GF-D8 (cell line): ENCODE results near the gene CCDC3.
"Not testable (repeated sequence)": the region's sequence is repeated elsewhere in the genome, so short reads cannot be mapped to it uniquely, and the experiment has no call there.

Experiments
- DNase-seq: peaks from one replicate; lab custom pipeline; 2025; lab: John Stamatoyannopoulos, UW

The CCDC3 gene

GRCh38 chr10:13001041-13001886, at the start of gene CCDC3:
CCDC3 (minus strand) TSS chr10:13001713; CDS start chr10:13001570, 143 bp downstream.
- no peak for DNase-seq

DNA sequence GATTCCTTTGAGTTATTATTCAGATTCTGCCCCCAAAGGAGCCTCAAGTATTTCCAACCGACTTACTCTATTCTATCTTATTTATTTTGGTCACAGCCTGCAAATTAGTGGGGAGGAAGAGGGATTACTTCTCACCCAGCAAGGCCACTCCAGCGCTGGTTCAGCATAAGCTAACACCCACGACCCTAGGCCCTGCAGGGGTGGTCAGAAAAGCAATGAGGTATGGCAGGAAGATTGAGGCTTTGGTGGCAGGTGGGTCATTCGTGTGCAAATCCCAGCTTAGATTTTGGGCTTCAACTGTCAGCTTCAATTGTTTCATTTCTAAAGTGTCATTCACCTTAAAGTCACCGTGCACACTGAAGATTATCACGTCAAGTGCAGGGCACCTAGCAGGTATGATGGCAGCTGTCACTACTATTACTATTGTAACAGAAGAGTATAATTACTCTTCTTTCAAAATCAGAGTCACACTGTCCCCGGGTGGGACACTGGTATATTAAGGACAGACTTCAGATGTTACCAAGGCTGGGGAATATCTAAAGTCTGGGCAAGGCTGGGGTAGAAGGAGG, 49.7 kb upstream of the CCDC3 start:
- no peak for DNase-seq

GRCh38 chr10:13049774-13050420, 48.4 kb upstream of the CCDC3 start:
- no peak for DNase-seq

DNA sequence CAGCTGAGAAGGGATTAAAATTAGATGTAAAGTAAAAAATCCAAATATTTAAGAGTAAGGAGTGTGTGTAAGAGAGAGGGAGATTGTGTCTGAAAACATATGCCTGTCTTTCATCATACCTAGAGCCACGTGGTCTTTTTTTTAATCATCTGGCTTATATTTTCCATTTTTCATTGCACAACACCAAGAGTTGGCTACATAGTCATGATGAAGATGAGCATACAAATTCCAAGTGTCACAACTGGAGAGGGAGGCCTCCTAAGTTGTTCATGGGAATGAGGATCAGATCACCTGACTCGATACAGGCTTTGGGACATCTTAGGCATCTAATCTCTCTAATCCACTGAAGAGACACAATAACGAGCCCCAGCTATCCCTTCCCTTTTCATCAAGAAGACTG, 47.2 kb upstream of the CCDC3 start:
- DNase-seq = no peak

GRCh38 chr10:13047529-13048206, 46.2 kb upstream of the CCDC3 start:
- no peak for DNase-seq

DNA sequence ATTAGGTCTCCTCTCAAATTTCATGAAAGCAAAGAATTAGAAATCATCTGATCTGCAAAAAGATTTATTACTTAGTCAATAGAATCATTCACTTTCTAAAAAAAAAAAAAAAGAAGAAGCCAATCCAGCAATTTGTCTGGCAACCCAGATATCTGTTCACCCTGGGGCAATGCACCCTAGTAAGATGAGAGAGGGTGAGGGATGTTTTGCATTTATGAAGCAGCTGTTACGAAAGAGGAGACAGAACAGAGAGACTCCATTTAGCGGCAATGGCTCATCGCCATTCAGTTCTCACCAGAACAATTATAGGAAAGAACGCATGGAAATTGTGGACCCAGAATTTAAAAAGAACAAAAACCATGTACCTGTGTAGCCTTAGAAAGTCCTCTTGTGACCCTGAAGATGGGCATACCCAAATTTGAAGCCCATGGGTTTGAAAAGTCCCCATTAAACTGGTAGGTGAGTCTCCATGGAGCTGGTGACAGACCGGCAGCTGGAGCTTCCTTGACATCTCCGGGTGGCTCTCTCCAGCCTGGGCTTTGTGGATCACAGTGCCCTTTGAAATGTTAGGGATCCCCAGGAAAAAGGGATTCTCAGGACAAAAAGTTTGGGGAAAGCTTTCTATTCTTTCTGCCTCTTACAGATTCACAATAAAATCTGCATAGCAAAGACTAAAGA, 45.5 kb upstream of the CCDC3 start:
- no peak for DNase-seq

DNA sequence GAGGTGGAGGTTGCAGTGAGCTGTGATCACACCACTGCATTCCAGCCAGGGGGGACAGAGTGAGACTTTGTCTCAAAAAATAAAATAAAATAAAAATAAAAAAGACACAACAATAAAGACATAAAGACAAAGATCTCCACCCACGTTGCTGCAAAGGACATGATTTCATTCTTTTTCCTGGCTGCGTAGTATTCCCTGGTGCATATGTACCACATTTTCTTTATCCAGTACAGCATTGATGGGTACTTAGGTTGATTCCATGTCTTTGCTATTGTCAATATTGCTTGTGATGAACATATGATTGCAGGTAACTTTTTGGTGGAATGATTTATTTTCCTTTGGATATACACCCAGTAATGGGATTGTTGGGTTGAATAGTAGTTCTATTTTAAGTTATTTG, 42.0 kb upstream of the CCDC3 start:
- no peak for DNase-seq

DNA sequence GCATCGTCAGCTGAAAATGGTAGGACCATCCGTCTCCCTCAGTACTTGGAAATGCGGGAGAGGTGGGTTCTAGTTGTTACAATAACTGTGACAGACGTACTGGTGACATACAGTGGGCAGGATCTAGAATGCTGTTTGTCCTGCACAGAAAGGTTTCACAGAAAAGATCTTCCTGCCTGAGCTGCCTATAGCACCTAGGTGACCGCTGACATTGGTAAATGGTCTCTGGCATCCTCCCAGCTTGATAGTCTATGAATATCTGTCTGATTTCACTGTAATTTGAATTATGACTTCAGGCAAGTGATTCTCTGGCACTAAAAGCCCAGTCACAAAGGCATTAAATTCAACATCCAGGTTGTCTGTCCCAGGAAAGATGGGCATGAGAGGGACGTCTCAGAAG, 38.2 kb upstream of the CCDC3 start:
- DNase-seq = no peak

DNA sequence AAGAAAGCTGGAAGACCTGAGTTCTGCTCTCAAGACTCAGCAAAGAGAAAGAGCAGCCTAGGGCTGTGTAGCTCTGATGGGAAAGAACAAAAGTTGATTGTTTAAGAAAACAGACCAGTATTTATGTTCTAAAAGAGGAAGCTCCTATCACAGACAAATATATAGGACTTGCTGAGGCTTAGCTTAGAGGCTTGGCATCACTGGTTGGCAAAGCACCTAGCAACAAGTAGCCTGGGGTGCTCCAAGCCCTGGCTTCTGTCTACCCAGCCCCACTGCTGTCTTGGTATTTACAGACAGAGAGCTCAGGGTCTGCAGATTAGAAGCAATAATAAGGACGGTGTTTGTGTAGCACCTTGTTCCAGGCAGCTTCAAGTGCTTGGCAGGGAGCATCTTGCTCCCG, 36.9 kb upstream of the CCDC3 start:
- no peak for DNase-seq

DNA sequence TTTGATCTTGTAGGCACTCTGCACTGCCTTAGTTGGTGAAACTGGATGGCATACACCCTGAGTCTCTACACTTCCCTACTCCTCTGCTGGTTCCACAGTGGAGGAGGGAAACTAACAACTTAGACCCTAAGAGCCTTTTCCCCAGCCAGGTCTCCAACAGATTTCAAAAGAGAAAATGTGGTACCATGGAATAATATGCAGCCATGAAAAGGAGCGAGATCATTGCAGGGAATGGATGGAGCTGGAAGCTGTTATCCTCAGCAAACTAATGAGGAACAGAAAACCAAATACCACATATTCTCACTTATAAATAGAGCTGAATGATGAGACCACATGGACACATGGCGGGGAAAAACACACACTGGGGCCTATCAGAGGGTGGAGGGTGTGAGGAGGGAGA, 36.3 kb upstream of the CCDC3 start:
- DNase-seq = no peak

DNA sequence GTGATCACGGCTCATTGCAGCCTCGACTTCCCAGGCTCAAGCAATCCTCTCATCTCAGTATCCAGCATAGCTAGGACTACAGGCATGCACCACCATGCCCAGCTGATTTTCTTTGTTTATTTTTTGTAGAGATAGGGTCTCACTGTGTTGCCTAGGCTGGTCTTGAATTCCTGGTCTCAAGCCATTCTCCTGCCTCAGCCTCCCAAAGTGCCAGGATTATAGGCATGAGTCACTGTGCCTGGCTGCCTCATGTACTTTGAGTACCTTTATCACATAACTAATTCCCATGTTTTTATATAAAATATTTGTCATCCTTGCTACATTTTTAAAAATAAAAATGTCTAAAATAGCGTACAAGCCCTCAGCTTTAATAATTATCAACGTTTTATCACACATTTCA, 35.3 kb upstream of the CCDC3 start:
- DNase-seq = no peak

DNA sequence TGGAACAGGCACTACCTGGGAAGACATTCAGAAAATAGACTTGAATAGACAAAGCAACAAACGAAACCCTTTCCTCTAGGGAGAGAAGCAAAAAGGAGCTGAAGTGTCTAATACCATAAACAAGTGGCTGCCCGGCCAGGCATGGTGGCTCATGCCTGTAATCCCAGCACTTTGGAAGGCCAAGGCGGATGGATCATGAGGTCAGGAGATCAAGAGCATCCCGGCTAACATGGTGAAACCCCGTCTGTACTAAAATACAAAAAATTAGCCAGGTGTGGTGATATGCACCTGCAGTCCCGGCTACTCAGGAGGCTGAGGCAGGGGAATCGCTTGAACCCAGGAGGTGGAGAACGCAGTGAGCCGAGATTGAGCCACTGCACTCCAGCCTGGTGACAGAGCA, 34.2 kb upstream of the CCDC3 start:
- not testable (repeated sequence) for DNase-seq

DNA sequence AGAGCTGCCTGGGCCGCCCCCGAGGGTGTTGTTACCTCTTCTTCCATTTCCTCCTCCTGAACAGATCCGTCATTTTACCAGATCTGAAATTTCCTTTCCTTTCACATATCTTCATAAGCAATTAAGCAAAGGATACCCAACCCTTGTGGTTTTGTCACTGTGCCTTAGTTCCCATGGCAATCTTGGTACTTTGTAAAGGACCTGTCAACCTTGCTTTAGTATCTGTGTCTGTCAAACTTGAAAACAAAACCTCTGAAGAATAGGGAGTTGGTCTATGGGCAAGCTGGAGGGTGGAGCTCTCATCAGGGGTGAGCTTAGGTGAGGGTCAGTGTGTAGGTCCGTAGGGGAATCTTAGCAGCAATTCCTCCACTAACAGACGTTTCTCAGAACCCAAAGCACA, 25.4 kb upstream of the CCDC3 start:
- DNase-seq = no peak

DNA sequence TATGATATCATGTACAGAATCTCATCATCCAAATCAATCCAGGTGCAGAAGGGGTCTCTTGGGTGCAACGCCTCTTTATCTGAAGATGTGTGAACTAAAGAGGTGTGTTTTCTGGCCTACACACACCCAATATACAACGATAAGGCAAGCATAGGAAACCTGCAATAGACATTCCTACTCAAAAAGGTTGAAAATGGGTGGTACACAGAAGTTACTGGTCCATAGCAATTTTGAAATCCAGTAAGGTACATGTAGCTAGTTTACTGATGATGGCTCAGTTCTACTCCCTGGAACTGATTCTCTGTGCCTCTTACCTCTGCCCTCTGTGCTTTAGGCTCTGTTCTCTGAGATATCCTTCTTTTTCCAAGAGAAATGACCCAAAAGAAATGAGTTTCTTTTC, 22.2 kb upstream of the CCDC3 start:
- no peak for DNase-seq

DNA sequence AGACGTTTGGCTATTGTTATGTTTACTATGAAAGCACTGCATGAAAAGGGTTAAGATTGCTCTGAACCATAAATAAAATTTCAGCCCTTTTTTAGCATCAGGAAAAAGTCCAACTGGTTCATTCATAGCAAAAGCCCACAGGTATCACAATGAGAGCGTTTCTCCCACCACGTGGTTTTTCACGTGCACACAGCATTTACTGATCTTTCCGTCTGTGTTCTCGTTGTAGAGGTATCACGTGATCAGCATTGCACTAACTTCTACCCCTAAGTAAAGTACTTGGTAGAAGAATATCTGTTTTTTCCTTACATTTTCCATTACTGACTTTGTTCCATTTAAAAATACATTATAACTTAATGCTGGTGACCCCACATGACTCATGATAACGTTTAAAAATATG, 17.8 kb upstream of the CCDC3 start:
- no peak for DNase-seq

- no peak for DNase-seq
Measured at GRCh38 chr10:13018171-13018570, 16.7 kb upstream of the CCDC3 start.

DNA sequence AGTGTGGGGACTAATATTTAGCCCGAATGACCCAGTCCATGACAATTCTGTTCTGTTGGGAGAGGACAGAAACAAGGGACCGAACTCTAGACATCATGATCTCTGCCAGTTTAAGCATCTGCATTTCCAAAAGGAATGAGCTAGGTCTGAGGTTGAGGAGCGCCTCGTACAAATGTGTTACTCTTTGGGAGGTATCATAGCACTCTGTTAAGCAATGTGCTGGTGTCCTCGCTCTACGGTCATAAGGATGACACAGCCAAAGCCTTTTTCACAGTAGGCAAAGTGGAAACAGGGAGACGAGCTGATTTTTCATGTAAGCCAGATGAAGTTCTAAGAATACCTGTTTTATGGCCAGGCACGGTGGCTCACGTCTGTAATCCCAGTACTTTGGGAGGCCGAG, 15.4 kb upstream of the CCDC3 start:
- no peak for DNase-seq

DNA sequence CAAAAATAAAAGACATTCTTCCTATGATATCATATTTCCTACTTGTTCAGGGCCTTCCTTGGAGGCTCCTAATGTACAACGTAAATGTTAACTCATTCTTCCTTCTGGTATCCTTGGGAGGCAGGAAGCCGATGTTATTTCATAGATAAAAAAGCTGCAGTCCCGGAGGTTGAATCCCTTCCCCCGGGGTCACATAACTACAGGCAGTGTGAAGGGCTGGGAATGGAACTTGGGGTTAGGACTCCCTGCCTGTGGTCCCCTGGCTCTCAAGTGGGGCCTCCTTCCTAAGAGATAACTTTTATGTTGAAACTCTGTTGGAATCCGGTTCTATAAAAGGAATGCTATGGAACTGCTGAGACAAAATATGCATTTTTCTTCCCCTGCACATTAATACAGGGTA, 14.9 kb upstream of the CCDC3 start:
- no peak for DNase-seq

GRCh38 chr10:13006037-13006436, 4.5 kb upstream of the CCDC3 start:
- no peak for DNase-seq

GRCh38 chr10:13003759-13004158, 2.2 kb upstream of the CCDC3 start:
- no peak for DNase-seq

DNA sequence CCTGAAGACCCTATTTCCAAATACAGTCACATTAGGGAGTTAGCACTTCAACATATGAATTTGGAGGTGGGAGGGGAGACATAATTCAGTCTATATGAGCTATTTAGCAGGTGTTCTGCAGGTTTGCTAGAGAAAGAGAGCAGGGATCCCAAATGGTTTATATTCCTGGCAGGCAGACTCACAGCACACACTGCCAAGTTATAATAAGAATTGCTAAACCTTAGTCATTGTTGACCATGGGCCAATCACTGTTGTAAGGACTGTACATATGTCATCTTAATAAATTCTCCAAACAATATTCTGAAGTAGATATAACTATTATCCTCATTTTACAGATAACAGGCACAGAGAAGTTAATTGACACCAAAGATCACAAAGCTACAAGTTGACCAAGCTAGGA, 1.5 kb upstream of the CCDC3 start:
- DNase-seq = no peak

DNA sequence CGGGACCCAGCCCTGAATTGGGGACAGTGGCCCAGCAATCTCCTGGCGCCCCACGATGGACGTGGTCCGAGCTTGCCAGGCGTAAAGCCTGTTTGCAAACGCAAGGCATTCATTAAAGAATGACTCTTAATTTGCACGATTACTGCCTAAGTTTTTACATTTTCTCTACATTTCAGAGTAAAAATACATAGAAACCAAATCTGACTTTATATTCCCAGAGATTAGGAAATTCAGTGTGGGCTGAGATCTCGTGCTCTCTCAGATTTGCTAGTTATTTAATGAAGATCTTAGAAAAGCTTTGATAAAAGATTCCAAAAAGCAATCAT, 337 bp upstream of the CCDC3 start:
- no peak for DNase-seq
